HG02571 (cell line): Measurements from ENCODE around the gene MROH8.
A peak's percentile ranks its signal among the peaks of the same experiment; 100 is the strongest.
"Not testable (repeated sequence)": the region's sequence is repeated elsewhere in the genome, so short reads cannot be mapped to it uniquely, and the experiment has no call there.

ENCODE experiments used
- ATAC-seq: cut with Tn5 transposase; IDR thresholded peaks from one replicate; pipeline ENCODE4 v1.9.1; 2021; ENCODE audit warnings: mild to moderate bottlenecking, moderate library complexity; ENCODE audit not compliant: unreplicated experiment

Gene MROH8

GRCh38 chr20:37095599-37096414 is 83.5 kb downstream of the MROH8 start, which contains the start of gene RBL1:
Gene RBL1, minus strand, starts transcription at chr20:37095997. Its CDS starts 69 bp downstream, at chr20:37095928.
- ATAC-seq, result peak; percentile 65

- ATAC-seq, result peak; percentile 21
Observed at GRCh38 chr20:37095108-37095598, 84.2 kb downstream of the MROH8 start.

GRCh38 chr20:37090407-37090806 is 88.9 kb downstream of the MROH8 start:
- ATAC-seq, result no peak

GRCh38 chr20:37081717-37082289 is 97.5 kb downstream of the MROH8 start:
- ATAC-seq, result no peak

GRCh38 chr20:37077009-37077408 is 102.3 kb downstream of the MROH8 start:
- ATAC-seq, result no peak

- no peak for ATAC-seq
Observed at GRCh38 chr20:37075932-37076685, 103.2 kb downstream of the MROH8 start.

- no peak for ATAC-seq
Observed at GRCh38 chr20:37072293-37073196, 106.8 kb downstream of the MROH8 start.

GRCh38 chr20:37071481-37071911 is 107.9 kb downstream of the MROH8 start:
- ATAC-seq, result no peak

- ATAC-seq, result not testable (repeated sequence)
Observed at GRCh38 chr20:37069563-37069962, 109.8 kb downstream of the MROH8 start.

GRCh38 chr20:37066168-37066567 is 113.2 kb downstream of the MROH8 start:
- no peak for ATAC-seq

GRCh38 chr20:37055276-37055675 is 124.1 kb downstream of the MROH8 start:
- ATAC-seq, result no peak

GRCh38 chr20:37053230-37053950 is 126.0 kb downstream of the MROH8 start:
- ATAC-seq, result no peak
